AG09309 (cell line): ENCODE data around the gene POGZ.

Source experiments
- DNase-seq: peaks from one replicate; pipeline ENCODE4 v3.0.0-alpha.2; 2010; ENCODE audit warnings: low read depth
- H3K4me3 ChIP-seq: 2 replicates; pipeline ENCODE4 v1.5.1; 2011; ENCODE audit warnings: mild to moderate bottlenecking, low read depth, low read length, moderate library complexity; ENCODE audit not compliant: control insufficient read depth
- TF ChIP-seq, protein P1 (sequence below): IDR thresholded peaks from 2 replicates; pipeline ENCODE4 v1.5.1; 2011; ENCODE audit warnings: mild to moderate bottlenecking, low read depth, low read length, inconsistent platforms; ENCODE audit not compliant: insufficient read depth, control insufficient read depth; ENCODE audit errors: missing control alignments

The POGZ gene

DNA sequence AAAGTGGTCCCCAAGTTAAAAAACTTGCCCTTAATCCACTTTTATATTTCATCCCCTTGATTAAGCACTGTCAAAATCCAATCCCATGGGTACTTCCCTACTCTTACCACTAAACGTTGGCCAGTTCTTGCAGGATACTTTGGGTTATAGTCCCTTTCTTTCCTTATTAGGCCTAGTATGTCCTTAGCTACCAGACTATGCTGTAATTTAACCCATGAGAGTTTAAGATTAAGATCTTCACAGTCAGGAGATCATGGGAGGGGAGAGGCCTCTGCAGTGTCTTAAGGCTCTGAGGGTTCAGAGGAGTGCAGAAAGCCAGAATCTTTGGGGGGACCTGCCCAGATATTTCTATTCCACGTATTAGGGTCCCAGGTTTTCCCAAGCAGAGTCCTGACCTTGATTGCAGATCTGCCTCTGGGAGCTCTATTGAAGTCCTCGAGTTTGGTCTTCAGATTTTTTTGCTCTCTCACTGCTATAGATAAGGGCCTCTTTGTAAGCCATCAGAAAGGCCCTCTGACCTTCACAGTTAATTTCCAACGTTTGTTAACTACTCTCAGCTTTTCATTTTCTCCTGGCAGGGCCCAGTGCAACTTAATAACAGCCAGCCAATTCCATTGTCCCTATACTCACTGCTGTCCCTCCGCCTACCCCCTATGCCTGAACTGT is 42.9 kb upstream of the POGZ start:
- TF ChIP-seq, protein P1, sequence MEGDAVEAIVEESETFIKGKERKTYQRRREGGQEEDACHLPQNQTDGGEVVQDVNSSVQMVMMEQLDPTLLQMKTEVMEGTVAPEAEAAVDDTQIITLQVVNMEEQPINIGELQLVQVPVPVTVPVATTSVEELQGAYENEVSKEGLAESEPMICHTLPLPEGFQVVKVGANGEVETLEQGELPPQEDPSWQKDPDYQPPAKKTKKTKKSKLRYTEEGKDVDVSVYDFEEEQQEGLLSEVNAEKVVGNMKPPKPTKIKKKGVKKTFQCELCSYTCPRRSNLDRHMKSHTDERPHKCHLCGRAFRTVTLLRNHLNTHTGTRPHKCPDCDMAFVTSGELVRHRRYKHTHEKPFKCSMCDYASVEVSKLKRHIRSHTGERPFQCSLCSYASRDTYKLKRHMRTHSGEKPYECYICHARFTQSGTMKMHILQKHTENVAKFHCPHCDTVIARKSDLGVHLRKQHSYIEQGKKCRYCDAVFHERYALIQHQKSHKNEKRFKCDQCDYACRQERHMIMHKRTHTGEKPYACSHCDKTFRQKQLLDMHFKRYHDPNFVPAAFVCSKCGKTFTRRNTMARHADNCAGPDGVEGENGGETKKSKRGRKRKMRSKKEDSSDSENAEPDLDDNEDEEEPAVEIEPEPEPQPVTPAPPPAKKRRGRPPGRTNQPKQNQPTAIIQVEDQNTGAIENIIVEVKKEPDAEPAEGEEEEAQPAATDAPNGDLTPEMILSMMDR = no peak

DNA sequence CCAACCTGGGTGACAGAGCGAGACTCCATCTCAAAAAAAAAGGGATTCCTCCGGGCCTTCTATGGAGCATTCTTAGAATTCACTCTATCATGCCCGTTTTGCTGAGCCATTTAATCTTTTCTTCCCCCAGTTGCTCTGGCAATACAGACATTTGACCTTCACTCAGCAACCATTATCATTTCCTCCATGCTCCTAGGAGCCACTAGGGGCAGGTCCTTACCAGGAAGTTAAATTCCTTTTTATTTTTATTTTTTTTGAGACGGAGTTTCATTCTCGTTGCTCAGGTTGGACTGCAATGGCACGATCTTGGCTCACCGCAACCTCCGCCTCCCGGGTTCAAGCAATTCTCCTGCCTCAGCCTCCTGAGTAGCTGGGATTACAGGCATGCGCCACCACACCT is 42.2 kb upstream of the POGZ start:
- no peak overlapping the region for H3K4me3 ChIP-seq
- TF ChIP-seq, protein P1 = peak; percentile 18
- DNase-seq = no peak

More for the DNA sequence above, 42.9 kb upstream of the POGZ start:
- DNase-seq = no peak
- H3K4me3 ChIP-seq = no peak overlapping the region

DNA sequence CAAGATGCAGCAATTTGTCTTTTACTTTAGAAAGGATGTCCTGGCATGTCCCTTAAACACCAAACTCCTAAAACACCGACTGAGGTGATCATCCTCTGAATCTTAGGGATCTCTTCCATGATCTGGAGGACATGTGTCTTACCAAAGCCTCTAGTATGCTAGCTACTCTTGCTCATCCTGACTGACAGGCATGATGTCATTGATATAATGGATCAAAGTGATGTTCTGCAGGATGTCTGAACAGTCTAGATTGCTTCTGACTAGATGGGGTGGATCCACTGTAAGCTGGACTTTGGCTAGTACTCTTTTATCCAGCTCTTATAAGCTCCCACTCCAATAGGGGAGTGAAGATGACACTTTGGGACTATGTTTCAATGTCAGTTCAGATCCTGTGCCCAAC is 40.6 kb upstream of the POGZ start:
- DNase-seq = no peak
- TF ChIP-seq, protein P1 = no peak

DNA sequence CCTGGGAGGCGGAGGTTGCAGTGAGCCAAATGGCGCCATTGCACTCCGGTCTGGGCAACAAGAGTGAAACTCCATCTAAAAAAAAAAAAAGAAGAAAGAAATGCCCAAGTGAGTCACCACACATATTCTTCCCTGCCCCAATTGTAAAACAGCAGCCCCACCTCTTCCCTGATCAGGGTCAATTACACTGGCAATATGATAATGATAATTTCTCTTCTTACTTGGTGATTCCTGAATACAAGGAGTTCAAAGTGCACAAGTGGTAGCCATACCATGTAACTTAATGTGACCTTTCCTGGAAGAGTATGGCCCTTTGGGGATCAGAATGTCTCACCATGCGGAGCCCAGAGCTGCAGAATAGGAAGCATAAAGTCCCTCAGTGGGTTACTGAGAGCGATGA is 40.1 kb upstream of the POGZ start:
- no peak overlapping the region for H3K4me3 ChIP-seq
- TF ChIP-seq, protein P1 = no peak
- DNase-seq = no peak

More for the DNA sequence above, 40.6 kb upstream of the POGZ start:
- H3K4me3 ChIP-seq = no peak overlapping the region

DNA sequence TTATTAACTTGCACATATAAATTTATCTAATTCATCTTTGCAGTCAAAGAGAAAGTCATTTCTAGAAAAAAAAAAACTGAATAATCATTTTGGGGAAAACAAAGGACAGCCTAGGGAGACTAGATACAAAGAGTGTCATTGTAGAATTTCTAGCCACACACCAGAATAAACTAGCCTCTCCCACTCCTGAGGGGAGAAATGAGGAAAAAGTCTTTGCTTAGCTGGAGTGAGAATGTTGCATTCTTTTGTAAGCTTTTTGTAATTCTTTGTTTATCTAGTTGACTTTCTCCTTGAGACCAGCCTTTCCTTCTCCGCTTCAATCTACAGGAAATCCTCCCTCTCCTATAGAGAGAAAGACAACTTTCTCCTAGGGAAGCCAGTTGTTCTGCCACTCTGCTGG is 36.0 kb upstream of the POGZ start:
- TF ChIP-seq, protein P1 = no peak
- no peak for DNase-seq
- no peak overlapping the region for H3K4me3 ChIP-seq

DNA sequence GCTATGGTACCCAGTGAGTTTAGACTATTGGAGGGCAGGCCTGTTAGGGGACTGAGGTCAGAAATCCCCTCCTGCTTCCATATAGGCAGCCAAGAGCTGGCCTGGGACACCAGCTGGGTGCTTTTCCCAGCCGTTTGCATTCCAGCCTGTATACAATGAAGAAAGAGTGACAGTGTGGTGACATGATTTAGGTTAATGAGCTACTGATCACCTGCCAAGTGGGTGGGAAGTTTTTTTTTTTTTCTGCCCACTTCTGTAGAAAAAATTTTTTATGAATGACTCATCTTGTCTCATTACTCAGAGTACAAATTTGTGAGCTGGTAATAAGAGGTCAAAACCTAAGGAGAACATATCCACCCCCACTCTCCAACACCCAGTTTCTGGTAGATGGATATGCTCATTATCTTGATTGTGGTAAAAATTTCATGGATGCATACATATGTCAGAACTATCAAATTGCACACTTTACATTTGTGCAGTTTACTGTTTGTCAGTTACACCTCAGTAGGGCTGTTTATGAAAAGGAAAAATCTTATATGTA is 35.5 kb upstream of the POGZ start:
- no peak overlapping the region for H3K4me3 ChIP-seq
- TF ChIP-seq, protein P1 = no peak
- peak; percentile 39 for DNase-seq
